Measurements from ENCODE around the gene MDM2. TPM values are rescaled to one million over a fixed set of nuclear protein-coding genes. Genes with fewer than 3 reads are reported as not detected.

MDM2 gene
- total RNA-seq, 1 experiment from 2014 or later, result 159 TPM

- Histone ChIP-seq H3K4me1 (ENCODE audit: insufficient read depth, low read length) (no peaks in the 10 kb centered on the region), H2BK5ac (ENCODE audit: insufficient read length, low read length) (no peak overlapping the region), H3K79me1 (ENCODE audit: insufficient read depth, low read depth, low read length, poor library complexity, severe bottlenecking) (no peaks in the 10 kb centered on the region), H3K4ac (ENCODE audit: low read depth, low read length) (no peak overlapping the region), H3K23ac (ENCODE audit: insufficient read length, low read depth, low read length) (no peak overlapping the region), H3K14ac (ENCODE audit: insufficient read depth, low read length) (no peak overlapping the region), H2BK20ac (ENCODE audit: low read depth, low read length, poor library complexity, severe bottlenecking) (no peak overlapping the region), H2BK15ac (ENCODE audit: low read depth, low read length) (no peak overlapping the region), H4K8ac (replicated peaks; ENCODE audit: insufficient read length, low read depth, low read length) (no peak overlapping the region), H4K91ac (ENCODE audit: insufficient read length, low read depth, low read length) (no peak overlapping the region), H4K20me1 (ENCODE audit: control insufficient read depth, insufficient read depth, insufficient read length) (no peaks in the 10 kb centered on the region), H3K9me3 (ENCODE audit: control insufficient read depth, low read depth, low read length) (no peaks in the 10 kb centered on the region), H3K27ac (ENCODE audit: insufficient read length, low read depth, low read length) (no peak overlapping the region), H3K79me2 (ENCODE audit: insufficient read depth, low read length) (no peaks in the 10 kb centered on the region), H3K9ac (ENCODE audit: extremely low read depth, insufficient read length, low read length) (no peak overlapping the region), H4K5ac (ENCODE audit: insufficient read length, low read depth, low read length) (no peak overlapping the region), H3K18ac (ENCODE audit: insufficient read length, low read depth, low read length) (no peak overlapping the region), H3K4me2 (ENCODE audit: insufficient read depth, insufficient read length, low read length) (no peak overlapping the region), H2AFZ (ENCODE audit: low read length) (no peak overlapping the region), H3T11ph (ENCODE audit: low read length) (no peak overlapping the region), H3K56ac (ENCODE audit: insufficient read length, low read depth, low read length) (no peak overlapping the region), H2AK5ac (ENCODE audit: insufficient read length, low read length) (no peak overlapping the region), H2BK12ac (ENCODE audit: insufficient read length, low read depth, low read length) (no peak overlapping the region), H3K27me3 (ENCODE audit: insufficient read depth, low read length) (no peaks in the 10 kb centered on the region), H2BK120ac (ENCODE audit: low read depth, low read length, poor library complexity, severe bottlenecking) (no peak overlapping the region), H3K23me2 (ENCODE audit: insufficient read length, low read depth, low read length, poor library complexity, severe bottlenecking) (no peaks in the 10 kb centered on the region)
- Mint-ChIP-seq H3K36me3 (ENCODE audit: insufficient read depth in 1 of 3, low read depth in 3 of 3) (no peaks in the 10 kb centered on the region), H3K27me3 (ENCODE audit: low read depth) (no peaks in the 10 kb centered on the region), H3K27ac (no peak overlapping the region), H3K9me3 (no peaks in the 10 kb centered on the region; a peak in 2 of 5 replicates), H3K4me1 (no peaks in the 10 kb centered on the region), H3K4me3 (no peak overlapping the region)
- no peak for TF ChIP-seq CTCF (conservative IDR thresholded peaks at IDR 0.05)
- no CpG with 5 or more reads among the region's 7 CpGs for WGBS (ENCODE audit: extremely low coverage, insufficient read length, low lambda C conversion rate)
- DNase-seq, result no peak
Observed at GRCh38 chr12:68894276-68894855, 86.4 kb downstream of the MDM2 start.
